Body of pancreas (tissue), 4 donors: ENCODE data around the gene NUBP1.

Experiments
- CTCF ChIP-seq, 7 experiments: fragments of 450-650 bp in 4 of 7; fragments of 200-600 bp in 3 of 7; sonication (generic) in 3 of 7; IDR thresholded peaks; one replicate each; pipeline ENCODE4 v1.5.1; 2016 to 2019; ENCODE audit warnings: antibody characterized with exemption in 7 of 7
- POLR2A ChIP-seq, 3 donors: fragments of 450-650 bp; IDR thresholded peaks; one replicate each; pipeline ENCODE4 v1.6.1; 2016; ENCODE audit warnings: antibody characterized with exemption in 3 of 3, mild to moderate bottlenecking in 2 of 3

- TF ChIP-seq CTCF (IDR thresholded peaks at IDR 0.05) (no peak), POLR2A (IDR thresholded peaks at IDR 0.05) (no peak)
Observed at GRCh38 chr16:10738231-10739077, 5.2 kb upstream of the NUBP1 start.
